ENCODE results near the gene MARCHF7.

The MARCHF7 gene

GRCh38 chr2:159758686-159759085 lies 46.4 kb downstream of the MARCHF7 start:
- TF ChIP-seq Cebpa-rat (IDR thresholded peaks at IDR 0.05), result no peak
- no peaks in the 10 kb centered on the region for H3K4me1 ChIP-seq
- H3K4me2 ChIP-seq, result no peak overlapping the region
- H3K4me3 ChIP-seq, result no peak overlapping the region
- H4K20me1 ChIP-seq, result peaks cover 95% of the 10 kb centered on the region
- H3K9ac ChIP-seq, result no peak overlapping the region
- H3K27ac ChIP-seq, result no peak overlapping the region
- peaks cover 97% of the 10 kb centered on the region for H3K36me3 ChIP-seq
- H3K27me3 ChIP-seq, result no peaks in the 10 kb centered on the region
- no peaks in the 10 kb centered on the region for H3K9me3 ChIP-seq

- H3K27ac ChIP-seq, result no peak overlapping the region
- no peaks in the 10 kb centered on the region for H3K9me3 ChIP-seq
- peaks cover 91% of the 10 kb centered on the region for H3K36me3 ChIP-seq
- H3K4me1 ChIP-seq, result no peaks in the 10 kb centered on the region
- no peak overlapping the region for H3K4me3 ChIP-seq
- H3K4me2 ChIP-seq, result no peak overlapping the region
- no peak overlapping the region for H3K9ac ChIP-seq
- H3K27me3 ChIP-seq, result no peaks in the 10 kb centered on the region
- TF ChIP-seq Cebpa-rat (IDR thresholded peaks at IDR 0.05), result no peak
- H4K20me1 ChIP-seq, result peaks cover 89% of the 10 kb centered on the region
These were observed 47.3 kb downstream of the MARCHF7 start for GRCh38 chr2:159759577-159759976.

- TF ChIP-seq Cebpa-rat (IDR thresholded peaks at IDR 0.05), result no peak
- H3K4me2 ChIP-seq, result no peak overlapping the region
- H4K20me1 ChIP-seq, result peaks cover 89% of the 10 kb centered on the region
- H3K27me3 ChIP-seq, result no peaks in the 10 kb centered on the region
- no peaks in the 10 kb centered on the region for H3K4me1 ChIP-seq
- peaks cover 91% of the 10 kb centered on the region for H3K36me3 ChIP-seq
- H3K9ac ChIP-seq, result no peak overlapping the region
- H3K9me3 ChIP-seq, result no peaks in the 10 kb centered on the region
- no peak overlapping the region for H3K27ac ChIP-seq
- H3K4me3 ChIP-seq, result no peak overlapping the region
These were observed 48.0 kb downstream of the MARCHF7 start for GRCh38 chr2:159760326-159760725.

- no peak overlapping the region for H3K4me2 ChIP-seq
- peaks cover 90% of the 10 kb centered on the region for H3K36me3 ChIP-seq
- no peak overlapping the region for H3K9ac ChIP-seq
- peaks cover 82% of the 10 kb centered on the region for H4K20me1 ChIP-seq
- no peaks in the 10 kb centered on the region for H3K27me3 ChIP-seq
- H3K9me3 ChIP-seq, result no peaks in the 10 kb centered on the region
- no peak overlapping the region for H3K4me3 ChIP-seq
- H3K27ac ChIP-seq, result no peak overlapping the region
- no peaks in the 10 kb centered on the region for H3K4me1 ChIP-seq
- no peak for TF ChIP-seq Cebpa-rat (IDR thresholded peaks at IDR 0.05)
These were observed 49.8 kb downstream of the MARCHF7 start for GRCh38 chr2:159762075-159762474.
